ENCODE results near the gene CLDN19. TPM values are rescaled to one million over a fixed set of nuclear protein-coding genes. Genes with fewer than 3 reads are reported as not detected.
"Not testable (repeated sequence)": the region's sequence is repeated elsewhere in the genome, so short reads cannot be mapped to it uniquely, and the experiment has no call there.

CLDN19 gene
- total RNA-seq, 1 donor from 2014 or later = 7.8 TPM

- peaks cover 7% of the 10 kb centered on the region for H3K36me3 Mint-ChIP-seq (ENCODE audit: insufficient read depth)
- no peaks in the 10 kb centered on the region for H3K27me3 Mint-ChIP-seq
- H3K27ac Mint-ChIP-seq = no peak overlapping the region
- H3K4me1 Mint-ChIP-seq (ENCODE audit: low read depth) = peaks cover 9% of the 10 kb centered on the region
- H3K9me3 Mint-ChIP-seq (ENCODE audit: low read depth) = no peaks in the 10 kb centered on the region
- no peak overlapping the region for H3K4me3 Mint-ChIP-seq (ENCODE audit: low read depth)
- no peak for TF ChIP-seq CTCF (IDR thresholded peaks at IDR 0.05; ENCODE audit: unreplicated experiment)
- DNase-seq (ENCODE audit: low spot score, unreplicated experiment) = no peak
Observed at GRCh38 chr1:42721926-42722325, 18.1 kb downstream of the CLDN19 start.

DNA sequence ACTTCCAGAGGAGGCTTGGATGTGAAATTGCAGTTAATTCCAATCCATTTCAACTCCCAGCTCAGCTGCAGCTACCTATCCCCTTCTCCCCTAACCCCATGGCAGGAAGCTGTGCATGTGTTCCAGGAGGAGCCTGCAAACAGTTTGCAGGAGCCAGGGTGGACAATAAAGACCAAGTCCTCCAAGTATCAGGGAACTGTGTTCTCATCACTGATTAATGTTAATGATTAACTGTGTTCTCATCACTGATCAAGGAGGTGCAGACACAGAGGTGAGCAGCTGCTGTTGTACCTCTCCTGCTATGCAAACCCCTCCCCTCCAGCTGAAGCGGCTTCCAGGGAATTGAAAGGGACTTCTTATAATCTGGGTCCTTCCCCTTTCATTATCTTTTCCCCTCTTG lies 19.2 kb downstream of the CLDN19 start:
- Mint-ChIP-seq H3K27ac (peak overlapping the region; percentile 62), H3K4me1 (ENCODE audit: low read depth) (peaks cover 9% of the 10 kb centered on the region), H3K27me3 (no peaks in the 10 kb centered on the region), H3K4me3 (ENCODE audit: low read depth) (no peak overlapping the region), H3K9me3 (ENCODE audit: low read depth) (no peaks in the 10 kb centered on the region), H3K36me3 (ENCODE audit: insufficient read depth) (peaks cover 11% of the 10 kb centered on the region)
- no peak for DNase-seq (ENCODE audit: low spot score, unreplicated experiment)
- TF ChIP-seq CTCF (IDR thresholded peaks at IDR 0.05; ENCODE audit: unreplicated experiment) = no peak

DNA sequence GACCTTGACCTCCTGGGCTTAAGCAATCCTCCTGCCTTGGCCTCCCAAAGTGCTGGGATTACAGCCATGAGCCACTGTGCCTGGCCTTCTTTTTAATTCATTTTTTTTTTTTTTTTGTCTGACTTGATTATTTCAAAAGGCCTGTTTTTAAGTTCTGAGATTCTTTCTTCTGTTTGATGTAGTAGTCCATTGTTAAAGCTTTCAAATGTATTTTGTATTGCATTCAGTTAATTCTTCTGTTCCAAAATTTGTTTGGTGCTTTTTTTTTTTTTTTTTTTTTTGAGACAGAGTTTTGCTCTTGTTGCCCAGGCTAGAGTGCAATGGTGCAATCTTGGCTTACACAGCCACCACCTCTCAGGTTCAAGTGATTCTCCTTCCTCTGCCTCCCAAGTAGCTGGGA lies 25.6 kb downstream of the CLDN19 start:
- Mint-ChIP-seq H3K36me3 (ENCODE audit: insufficient read depth) (peaks cover 44% of the 10 kb centered on the region), H3K9me3 (ENCODE audit: low read depth) (peaks cover 11% of the 10 kb centered on the region)
- not testable (repeated sequence) for H3K4me1 Mint-ChIP-seq (ENCODE audit: low read depth); H3K27ac Mint-ChIP-seq; H3K4me3 Mint-ChIP-seq (ENCODE audit: low read depth); H3K27me3 Mint-ChIP-seq; DNase-seq (ENCODE audit: low spot score, unreplicated experiment)

DNA sequence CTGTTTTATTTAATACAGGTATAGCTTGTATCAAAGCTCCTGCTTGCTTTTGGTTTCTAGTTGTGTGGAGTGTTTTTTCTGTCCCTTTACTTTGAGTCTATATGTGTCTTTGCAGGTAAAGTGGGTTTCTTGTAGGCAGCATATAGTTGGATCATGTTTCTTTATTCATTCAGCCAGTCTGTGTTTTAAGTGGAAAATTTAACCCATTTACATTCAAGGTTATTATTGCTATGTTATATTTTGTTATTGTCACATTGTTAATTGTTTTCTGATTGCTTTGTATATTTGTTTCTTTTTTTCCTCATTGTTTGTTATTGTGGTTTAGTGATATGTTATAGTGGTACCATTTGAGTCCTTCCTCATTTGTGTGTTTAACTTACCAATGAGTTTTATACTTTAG lies 26.7 kb downstream of the CLDN19 start:
- Mint-ChIP-seq H3K27ac (no peak overlapping the region), H3K4me1 (ENCODE audit: low read depth) (peaks cover 7% of the 10 kb centered on the region), H3K27me3 (no peaks in the 10 kb centered on the region), H3K4me3 (ENCODE audit: low read depth) (no peak overlapping the region), H3K36me3 (ENCODE audit: insufficient read depth) (peaks cover 46% of the 10 kb centered on the region), H3K9me3 (ENCODE audit: low read depth) (peaks cover 13% of the 10 kb centered on the region)
- no peak for DNase-seq (ENCODE audit: low spot score, unreplicated experiment)
- TF ChIP-seq CTCF (IDR thresholded peaks at IDR 0.05; ENCODE audit: unreplicated experiment) = no peak

DNA sequence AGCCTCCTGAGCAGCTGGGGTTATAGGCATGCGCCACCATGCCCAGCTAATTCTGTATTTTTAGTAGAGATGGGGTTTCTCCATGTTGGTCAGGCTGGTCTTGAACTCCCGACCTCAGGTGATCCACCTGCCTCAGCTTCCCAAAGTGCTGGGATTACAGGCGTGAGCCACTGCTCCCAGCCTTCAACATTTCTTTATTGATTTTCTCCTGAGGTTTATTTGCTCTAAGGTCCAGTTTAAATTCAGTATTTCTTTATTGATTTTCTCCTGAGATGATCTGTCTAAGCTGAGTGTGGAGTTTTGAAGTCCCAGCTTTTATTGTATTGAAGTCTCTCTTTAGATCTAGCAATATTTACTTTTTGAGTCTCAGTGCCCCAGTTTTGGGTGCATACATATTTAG lies 27.2 kb downstream of the CLDN19 start:
- H3K27ac Mint-ChIP-seq; DNase-seq (ENCODE audit: low spot score, unreplicated experiment); H3K27me3 Mint-ChIP-seq; H3K4me1 Mint-ChIP-seq (ENCODE audit: low read depth); H3K4me3 Mint-ChIP-seq (ENCODE audit: low read depth): not testable (repeated sequence)
- Mint-ChIP-seq H3K36me3 (ENCODE audit: insufficient read depth) (peaks cover 50% of the 10 kb centered on the region), H3K9me3 (ENCODE audit: low read depth) (peaks cover 13% of the 10 kb centered on the region)

- no peak overlapping the region for H3K4me3 Mint-ChIP-seq (ENCODE audit: low read depth)
- no peak for DNase-seq (ENCODE audit: low spot score, unreplicated experiment)
- no peak for TF ChIP-seq CTCF (IDR thresholded peaks at IDR 0.05; ENCODE audit: unreplicated experiment)
- H3K4me1 Mint-ChIP-seq (ENCODE audit: low read depth) = no peaks in the 10 kb centered on the region
- H3K36me3 Mint-ChIP-seq (ENCODE audit: insufficient read depth) = peaks cover 59% of the 10 kb centered on the region
- peak overlapping the region; percentile 37 for H3K27ac Mint-ChIP-seq
- no peaks in the 10 kb centered on the region for H3K9me3 Mint-ChIP-seq (ENCODE audit: low read depth)
- H3K27me3 Mint-ChIP-seq = no peaks in the 10 kb centered on the region
Observed at GRCh38 chr1:42703888-42704464, 36.1 kb downstream of the CLDN19 start.
